ENCODE data around the gene F7.
"Not testable (repeated sequence)": the region's sequence is repeated elsewhere in the genome, so short reads cannot be mapped to it uniquely, and the experiment has no call there.

Gene F7

DNA sequence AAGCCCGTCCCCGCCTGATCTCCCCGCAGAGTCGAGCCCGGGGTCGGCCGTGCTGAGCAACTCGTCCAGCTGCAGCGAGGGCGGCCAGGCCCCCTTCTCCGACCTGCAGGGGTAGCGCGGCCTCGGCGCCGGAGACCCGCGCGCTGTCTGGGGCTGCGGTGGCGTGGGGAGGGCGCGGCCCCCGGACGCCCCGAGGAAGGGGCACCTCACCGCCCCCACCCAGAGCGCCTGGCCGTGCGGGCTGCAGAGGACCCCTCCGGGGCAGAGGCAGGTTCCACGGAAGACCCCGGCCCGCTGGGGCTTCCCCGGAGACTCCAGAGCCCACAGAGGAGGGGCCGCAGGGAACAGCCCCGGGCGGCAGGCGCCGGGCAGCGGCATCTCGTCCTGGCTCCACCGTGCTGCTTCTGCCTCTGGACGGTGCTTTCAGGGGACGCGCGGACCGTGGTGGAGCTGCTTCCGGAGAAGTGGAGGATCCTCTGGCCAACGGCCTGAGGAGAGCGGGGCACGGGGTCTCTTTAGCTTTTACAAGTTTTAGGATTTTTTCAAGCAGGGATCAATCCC, 8.8 kb upstream of the F7 start:
- FAIRE-seq (no peak), DNase-seq (ENCODE audit: insufficient read length) (no peak)

DNA sequence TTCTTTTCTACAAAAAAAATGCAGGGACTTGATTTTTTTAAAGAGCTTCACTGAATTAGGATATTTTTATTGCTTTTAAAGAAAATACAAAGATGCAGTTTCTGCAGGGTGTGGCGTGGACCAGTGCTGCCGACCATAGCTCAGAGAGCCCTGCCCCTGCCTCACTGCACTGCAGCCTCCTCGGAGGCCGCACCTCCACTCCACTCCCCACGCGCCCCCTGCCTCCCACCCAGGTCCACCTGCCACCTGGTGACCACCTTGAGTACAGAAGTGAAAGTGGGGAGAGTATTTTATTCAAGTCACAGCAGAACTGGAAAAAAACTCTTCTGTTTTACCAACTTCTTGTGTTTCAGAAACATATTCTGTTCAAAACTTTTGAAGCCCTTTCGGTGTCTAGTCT, 7.9 kb upstream of the F7 start:
- FAIRE-seq = no peak
- no peak for TF ChIP-seq POLR2A (IDR thresholded peaks at IDR 0.05; ENCODE audit: low read depth, low read length)
- TF ChIP-seq POLR2AphosphoS5 (IDR thresholded peaks at IDR 0.05; ENCODE audit: low read depth, low read length) = no peak
- no peak for DNase-seq (ENCODE audit: insufficient read length)

More for the DNA sequence above, 8.8 kb upstream of the F7 start:
- TF ChIP-seq POLR2AphosphoS5 (IDR thresholded peaks at IDR 0.05; ENCODE audit: low read depth, low read length) (no peak), TAF1 (IDR thresholded peaks at IDR 0.05; ENCODE audit: borderline replicate concordance, low read depth, low read length) (no peak), POLR2A (IDR thresholded peaks at IDR 0.05; ENCODE audit: low read depth, low read length) (no peak)

DNA sequence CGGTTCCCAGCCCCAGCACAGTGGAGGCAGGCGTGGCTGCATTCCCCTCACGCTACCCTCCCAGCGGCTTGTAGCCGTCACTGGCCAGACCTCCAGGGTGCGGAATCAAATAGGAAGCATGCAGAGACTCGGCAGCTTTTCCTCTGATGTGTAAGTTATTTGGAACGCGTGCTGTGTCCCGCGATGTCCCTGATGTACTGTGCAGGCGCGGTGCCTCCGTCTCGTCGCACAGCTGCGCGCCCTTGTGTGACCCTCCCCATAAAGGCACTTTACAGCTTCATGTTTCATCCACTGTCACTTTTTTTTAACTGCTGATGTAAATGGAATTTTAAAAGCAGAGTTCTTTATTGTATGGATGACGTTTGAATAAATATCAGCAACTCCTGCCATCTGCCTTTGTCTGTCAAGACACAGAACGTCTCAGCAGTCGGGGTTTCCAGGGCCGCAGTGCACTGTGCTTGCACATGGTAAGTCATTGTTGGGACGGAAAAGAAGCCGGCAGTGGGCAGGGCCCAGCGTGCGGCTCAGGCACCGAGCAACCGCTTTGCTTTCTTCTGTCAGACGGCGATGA, 7.3 kb upstream of the F7 start:
- DNase-seq (ENCODE audit: insufficient read length) (no peak), FAIRE-seq (no peak)
- TF ChIP-seq TAF1 (IDR thresholded peaks at IDR 0.05; ENCODE audit: borderline replicate concordance, low read depth, low read length) = no peak
- TF ChIP-seq POLR2AphosphoS5 (IDR thresholded peaks at IDR 0.05; ENCODE audit: low read depth, low read length) = no peak
- no peak for TF ChIP-seq POLR2A (IDR thresholded peaks at IDR 0.05; ENCODE audit: low read depth, low read length)

DNA sequence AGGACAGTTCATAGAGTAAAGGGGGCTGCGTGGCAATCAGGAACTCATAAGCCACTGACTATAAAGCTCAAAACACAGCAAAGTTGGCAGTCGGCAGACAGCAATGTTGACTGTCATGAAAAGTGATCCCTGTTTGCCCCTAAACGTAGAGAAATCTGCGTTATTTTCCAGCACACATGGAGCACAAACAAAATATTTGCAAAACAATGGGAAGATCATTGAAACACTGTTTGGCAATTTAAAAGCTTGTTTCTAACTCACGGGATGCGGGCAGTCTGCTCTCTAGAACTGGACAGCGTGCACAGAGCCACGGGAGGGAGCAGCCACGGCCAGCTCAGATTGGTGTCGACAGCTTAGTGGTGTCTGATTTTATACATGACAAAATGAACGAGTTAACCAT, 6.4 kb upstream of the F7 start:
- DNase-seq (ENCODE audit: insufficient read length) (no peak), FAIRE-seq (no peak)
- TF ChIP-seq TAF1 (IDR thresholded peaks at IDR 0.05; ENCODE audit: borderline replicate concordance, low read depth, low read length) (no peak), POLR2A (IDR thresholded peaks at IDR 0.05; ENCODE audit: low read depth, low read length) (no peak), POLR2AphosphoS5 (IDR thresholded peaks at IDR 0.05; ENCODE audit: low read depth, low read length) (no peak)

DNA sequence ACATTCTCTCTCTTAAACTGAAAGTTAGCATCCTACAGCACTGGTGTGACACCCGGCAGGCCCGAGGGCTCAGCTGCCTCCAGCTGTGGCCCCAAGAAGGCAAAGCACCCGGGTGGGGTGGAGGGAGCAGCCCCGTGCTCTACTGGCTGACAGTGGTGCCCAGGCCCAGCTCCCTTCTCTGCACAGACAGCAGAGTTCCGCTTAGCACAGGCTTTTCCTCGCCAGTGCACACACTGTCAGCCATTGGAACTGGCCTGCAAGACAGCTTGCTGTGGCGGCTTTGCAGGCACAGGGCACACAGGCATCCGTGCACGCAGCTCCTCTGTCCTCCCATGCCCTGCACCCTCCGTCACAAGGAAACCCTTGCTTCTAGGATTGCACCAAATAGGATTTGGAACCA, 3.3 kb upstream of the F7 start:
- FAIRE-seq; DNase-seq (ENCODE audit: insufficient read length): not testable (repeated sequence)

GRCh38 chr13:113102727-113103126, 2.9 kb upstream of the F7 start:
- no peak for FAIRE-seq
- TF ChIP-seq TAF1 (IDR thresholded peaks at IDR 0.05; ENCODE audit: borderline replicate concordance, low read depth, low read length) (no peak), POLR2AphosphoS5 (IDR thresholded peaks at IDR 0.05; ENCODE audit: low read depth, low read length) (no peak), POLR2A (IDR thresholded peaks at IDR 0.05; ENCODE audit: low read depth, low read length) (no peak)
- no peak for DNase-seq (ENCODE audit: insufficient read length)

DNA sequence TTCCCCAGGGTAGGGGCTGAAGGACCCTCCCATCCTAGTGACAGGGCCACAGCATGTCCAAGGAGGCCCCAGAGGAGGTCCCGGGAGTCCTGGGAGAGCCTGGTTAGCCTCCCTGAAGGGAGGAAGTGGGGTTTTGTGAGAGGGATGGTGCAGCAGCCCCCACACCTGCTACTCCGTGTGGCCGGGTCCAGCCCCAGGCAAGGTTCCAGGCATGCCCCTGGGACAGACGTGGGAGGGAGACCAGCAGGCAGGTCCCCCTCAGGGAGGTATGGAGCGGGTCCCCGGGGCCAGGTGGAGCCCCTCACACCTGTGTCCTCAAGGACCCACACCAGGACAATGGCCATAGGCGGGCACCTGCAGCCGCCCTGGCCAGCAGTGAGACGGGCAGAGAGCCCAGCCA, 1.9 kb upstream of the F7 start:
- DNase-seq (ENCODE audit: insufficient read length) (no peak), FAIRE-seq (no peak)
- TF ChIP-seq TAF1 (IDR thresholded peaks at IDR 0.05; ENCODE audit: borderline replicate concordance, low read depth, low read length) (no peak), POLR2A (IDR thresholded peaks at IDR 0.05; ENCODE audit: low read depth, low read length) (no peak), POLR2AphosphoS5 (IDR thresholded peaks at IDR 0.05; ENCODE audit: low read depth, low read length) (no peak)

- FAIRE-seq (no peak), DNase-seq (ENCODE audit: insufficient read length) (no peak)
- no peak for TF ChIP-seq TAF1 (IDR thresholded peaks at IDR 0.05; ENCODE audit: borderline replicate concordance, low read depth, low read length)
- TF ChIP-seq POLR2AphosphoS5 (IDR thresholded peaks at IDR 0.05; ENCODE audit: low read depth, low read length) = no peak
- TF ChIP-seq POLR2A (IDR thresholded peaks at IDR 0.05; ENCODE audit: low read depth, low read length) = no peak
Observed at GRCh38 chr13:113105921-113106452, 396 bp downstream of the F7 start.

DNA sequence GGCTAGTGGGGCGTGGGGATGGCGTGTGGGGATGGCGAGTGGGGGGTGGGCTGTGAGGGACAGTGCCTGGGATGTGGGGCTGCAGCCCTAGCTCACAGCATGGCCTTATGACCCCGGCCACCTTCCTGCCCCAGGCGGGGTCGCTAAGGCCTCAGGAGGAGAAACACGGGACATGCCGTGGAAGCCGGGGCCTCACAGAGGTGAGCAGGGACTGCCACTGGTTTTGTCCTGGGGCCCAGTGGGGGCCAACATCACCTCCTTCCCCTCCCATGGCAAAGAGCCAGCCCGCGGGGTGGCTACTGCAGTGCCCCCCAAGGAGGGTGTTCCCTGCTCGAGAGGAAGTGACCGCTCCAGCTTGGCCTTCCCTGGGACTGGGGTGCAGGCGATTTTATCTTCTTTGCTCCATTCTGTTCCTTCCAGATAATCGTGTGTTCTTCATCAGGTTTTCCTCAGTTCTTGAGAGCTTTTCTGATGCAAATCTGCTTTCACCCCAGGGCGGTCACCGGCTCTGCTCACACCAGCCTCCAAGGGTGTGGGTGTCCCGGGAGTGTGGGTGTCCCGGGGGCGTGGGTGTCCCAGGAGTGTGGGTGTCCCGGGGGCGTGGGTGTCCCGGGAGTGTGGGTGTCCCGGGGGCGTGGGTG, 1.2 kb downstream of the F7 start:
- TF ChIP-seq POLR2A (IDR thresholded peaks at IDR 0.05; ENCODE audit: low read depth, low read length) (no peak), TAF1 (IDR thresholded peaks at IDR 0.05; ENCODE audit: borderline replicate concordance, low read depth, low read length) (no peak), POLR2AphosphoS5 (IDR thresholded peaks at IDR 0.05; ENCODE audit: low read depth, low read length) (no peak)
- FAIRE-seq = no peak
- no peak for DNase-seq (ENCODE audit: insufficient read length)

- not testable (repeated sequence) for FAIRE-seq; DNase-seq (ENCODE audit: insufficient read length)
Observed at GRCh38 chr13:113108521-113108920, 2.9 kb downstream of the F7 start.

DNA sequence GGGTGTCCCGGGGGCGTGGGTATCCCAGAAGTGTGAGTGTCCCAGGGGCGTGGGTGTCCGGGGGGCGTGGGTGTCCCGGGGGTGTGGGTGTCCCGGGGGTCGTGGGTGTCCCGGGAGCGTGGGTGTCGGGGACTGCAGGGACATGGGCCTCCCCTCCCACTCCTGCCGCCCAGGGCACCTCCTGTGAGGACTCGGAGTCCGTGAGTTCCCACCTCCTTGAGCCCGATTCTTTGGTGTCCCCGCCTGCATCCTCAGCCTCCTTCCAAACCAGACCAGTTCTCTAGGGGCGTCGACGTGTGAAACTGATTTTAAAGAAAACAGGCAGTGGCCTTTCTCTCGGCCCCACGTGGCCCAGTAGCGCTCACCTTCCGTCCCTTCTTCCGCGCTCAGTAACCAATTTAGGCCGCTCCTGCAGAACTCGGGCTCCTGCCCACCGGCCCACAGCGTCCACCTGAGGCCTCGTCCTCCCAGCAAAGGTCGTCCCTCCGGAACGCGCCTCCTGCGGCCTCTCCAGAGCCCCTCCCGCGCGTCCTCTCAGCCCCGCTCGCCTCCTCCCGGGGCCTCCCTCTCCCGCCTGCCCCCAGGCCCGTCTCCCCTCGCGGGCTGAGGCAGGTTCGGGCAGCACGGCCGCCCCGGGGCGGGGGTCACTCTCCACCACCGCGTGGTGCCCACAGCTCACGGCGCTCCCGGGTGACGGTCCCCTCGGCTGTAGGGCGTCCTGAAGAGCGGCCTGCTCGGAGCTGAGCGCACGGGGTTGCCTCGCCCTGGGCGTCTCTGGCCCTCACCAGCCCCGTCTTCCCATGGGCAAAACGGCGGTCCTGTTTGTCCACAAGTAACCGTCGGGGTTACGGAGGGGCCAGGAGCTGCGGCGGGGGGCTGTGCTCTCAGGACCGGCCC, 3.8 kb downstream of the F7 start:
- DNase-seq (ENCODE audit: insufficient read length) (no peak), FAIRE-seq (no peak)
- TF ChIP-seq POLR2A (IDR thresholded peaks at IDR 0.05; ENCODE audit: low read depth, low read length) (no peak), TAF1 (IDR thresholded peaks at IDR 0.05; ENCODE audit: borderline replicate concordance, low read depth, low read length) (no peak), POLR2AphosphoS5 (IDR thresholded peaks at IDR 0.05; ENCODE audit: low read depth, low read length) (no peak)
